AG10803 (cell line): Measurements from ENCODE around the gene UHRF1.
"Not testable (repeated sequence)": the region's sequence is repeated elsewhere in the genome, so short reads cannot be mapped to it uniquely, and the experiment has no call there.

Experiments
- DNase-seq: peaks from one replicate; pipeline ENCODE4 v3.0.0; 2010; ENCODE audit warnings: low read depth
- H3K4me3 ChIP-seq: 2 replicates; pipeline ENCODE4 v1.5.1; 2011; ENCODE audit warnings: mild to moderate bottlenecking, low read length, control low read depth
- TF ChIP-seq, protein P1 (sequence below): conservative IDR thresholded peaks from 2 replicates; pipeline ENCODE4 v1.5.1; 2011; ENCODE audit warnings: mild to moderate bottlenecking, low read length, control low read depth, inconsistent platforms

The UHRF1 gene

DNA sequence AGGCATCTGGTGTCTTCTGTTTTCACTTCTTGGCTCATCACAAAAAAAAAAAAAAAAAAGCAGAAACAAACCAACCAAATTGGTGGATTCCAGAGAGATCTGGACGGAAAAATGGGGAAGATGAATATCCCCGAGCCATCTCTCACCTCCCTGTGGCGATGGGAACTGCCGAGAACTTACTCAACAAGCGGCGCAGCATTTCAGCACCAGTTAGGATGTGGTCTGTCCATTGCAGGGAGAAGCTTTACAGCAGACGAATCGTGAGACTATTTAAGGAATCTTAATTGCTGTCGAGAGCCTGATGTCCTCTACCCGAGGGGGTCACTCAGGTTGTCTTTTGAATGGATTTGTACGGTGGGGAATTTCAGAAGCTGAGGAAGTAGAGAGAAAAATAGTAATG, 42.4 kb downstream of the UHRF1 start:
- TF ChIP-seq, protein P1, sequence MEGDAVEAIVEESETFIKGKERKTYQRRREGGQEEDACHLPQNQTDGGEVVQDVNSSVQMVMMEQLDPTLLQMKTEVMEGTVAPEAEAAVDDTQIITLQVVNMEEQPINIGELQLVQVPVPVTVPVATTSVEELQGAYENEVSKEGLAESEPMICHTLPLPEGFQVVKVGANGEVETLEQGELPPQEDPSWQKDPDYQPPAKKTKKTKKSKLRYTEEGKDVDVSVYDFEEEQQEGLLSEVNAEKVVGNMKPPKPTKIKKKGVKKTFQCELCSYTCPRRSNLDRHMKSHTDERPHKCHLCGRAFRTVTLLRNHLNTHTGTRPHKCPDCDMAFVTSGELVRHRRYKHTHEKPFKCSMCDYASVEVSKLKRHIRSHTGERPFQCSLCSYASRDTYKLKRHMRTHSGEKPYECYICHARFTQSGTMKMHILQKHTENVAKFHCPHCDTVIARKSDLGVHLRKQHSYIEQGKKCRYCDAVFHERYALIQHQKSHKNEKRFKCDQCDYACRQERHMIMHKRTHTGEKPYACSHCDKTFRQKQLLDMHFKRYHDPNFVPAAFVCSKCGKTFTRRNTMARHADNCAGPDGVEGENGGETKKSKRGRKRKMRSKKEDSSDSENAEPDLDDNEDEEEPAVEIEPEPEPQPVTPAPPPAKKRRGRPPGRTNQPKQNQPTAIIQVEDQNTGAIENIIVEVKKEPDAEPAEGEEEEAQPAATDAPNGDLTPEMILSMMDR = no peak
- no peak overlapping the region for H3K4me3 ChIP-seq
- no peak for DNase-seq

DNA sequence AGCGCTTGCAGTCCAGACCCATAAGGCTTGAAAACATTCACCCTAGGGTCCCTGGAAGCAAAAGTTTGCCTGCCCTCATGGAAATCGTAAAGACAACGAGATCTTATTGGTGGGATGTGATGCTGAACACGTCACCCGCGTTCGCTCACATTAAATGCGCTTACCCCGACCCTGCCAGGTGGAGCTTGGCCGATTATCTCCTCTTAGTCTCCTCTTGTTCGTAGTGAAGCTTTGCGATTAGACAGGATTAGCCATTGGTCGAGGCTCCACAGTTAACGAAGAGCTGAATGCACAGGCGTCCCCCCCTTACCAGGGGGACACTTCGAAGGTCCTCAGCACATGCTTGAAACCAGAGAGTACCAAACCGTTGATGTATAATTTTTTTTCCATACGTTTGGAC, 43.6 kb downstream of the UHRF1 start:
- H3K4me3 ChIP-seq = no peak overlapping the region
- TF ChIP-seq, protein P1 = no peak
- no peak for DNase-seq

DNA sequence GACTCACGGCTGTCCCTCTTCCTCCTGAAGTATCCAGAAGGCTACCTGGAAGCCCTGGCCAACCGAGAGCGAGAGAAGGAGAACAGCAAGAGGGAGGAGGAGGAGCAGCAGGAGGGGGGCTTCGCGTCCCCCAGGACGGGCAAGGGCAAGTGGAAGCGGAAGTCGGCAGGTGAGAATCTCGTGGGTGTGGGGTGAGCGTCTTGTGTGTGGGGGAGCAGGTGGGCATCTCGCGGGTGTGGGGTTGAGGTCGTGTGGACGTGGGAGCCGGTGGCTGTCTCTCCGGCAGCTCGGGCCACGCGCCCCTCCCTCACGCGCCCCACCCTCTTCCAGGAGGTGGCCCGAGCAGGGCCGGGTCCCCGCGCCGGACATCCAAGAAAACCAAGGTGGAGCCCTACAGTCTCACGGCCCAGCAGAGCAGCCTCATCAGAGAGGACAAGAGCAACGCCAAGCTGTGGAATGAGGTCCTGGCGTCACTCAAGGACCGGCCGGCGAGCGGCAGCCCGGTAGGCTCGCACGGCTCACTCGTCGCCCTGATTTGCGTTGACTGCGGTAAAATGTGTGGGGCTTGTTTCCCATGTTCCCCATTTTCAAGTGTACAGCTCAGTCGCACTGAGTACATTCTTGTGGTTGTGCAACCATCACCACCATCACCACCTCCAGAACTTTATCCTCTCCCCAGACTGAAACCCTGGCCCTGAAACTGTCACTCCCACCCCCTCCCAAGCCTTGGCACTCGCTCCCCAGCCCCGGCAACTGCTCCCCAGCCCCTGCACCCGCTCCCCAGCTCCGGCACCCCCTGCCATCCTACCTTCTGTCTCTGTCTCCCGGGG, 45.2 kb downstream of the UHRF1 start:
- DNase-seq, H3K4me3 ChIP-seq: not testable (repeated sequence)

DNA sequence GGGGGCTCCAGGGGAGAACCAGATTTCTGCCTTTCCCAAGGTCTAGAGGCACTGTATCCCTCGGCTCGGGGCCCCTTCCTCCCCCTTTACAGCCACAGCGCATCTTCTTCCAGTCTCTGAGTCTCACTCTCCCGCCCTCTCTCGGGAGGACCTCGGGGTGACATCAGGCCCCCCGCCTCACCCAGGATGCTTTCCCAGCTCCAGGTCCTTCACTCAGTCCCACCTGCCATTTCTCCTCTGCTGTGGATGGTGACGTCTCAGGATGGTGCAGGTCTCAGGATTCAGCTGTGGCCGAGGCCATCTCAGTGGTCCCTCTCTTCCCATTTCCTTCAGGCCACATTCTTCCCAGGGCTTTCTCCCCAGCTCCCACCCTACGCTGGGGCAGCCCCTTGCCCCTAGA, 46.0 kb downstream of the UHRF1 start:
- no peak for DNase-seq
- no peak overlapping the region for H3K4me3 ChIP-seq
- TF ChIP-seq, protein P1 = no peak

DNA sequence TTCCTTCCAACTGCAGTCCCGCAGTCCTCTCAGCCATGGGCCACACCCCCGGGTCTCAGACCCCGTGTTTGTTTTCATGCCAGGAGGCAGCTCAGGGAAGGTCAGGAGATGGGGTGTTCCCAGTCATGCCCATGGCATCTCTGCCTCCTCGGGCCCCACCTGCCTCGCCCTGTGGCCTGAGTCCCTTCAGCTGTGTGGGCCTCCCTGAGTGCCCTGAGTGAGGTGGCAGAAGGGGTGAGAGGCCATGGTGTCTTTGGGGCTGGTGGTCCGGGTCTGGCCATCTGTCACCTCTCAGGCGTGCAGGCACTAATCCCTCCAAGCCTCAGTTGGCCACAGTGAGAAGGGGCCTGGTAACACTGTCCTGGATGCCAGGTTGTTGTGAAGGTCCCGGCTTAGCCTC, 48.7 kb downstream of the UHRF1 start:
- DNase-seq = no peak
- H3K4me3 ChIP-seq = no peak overlapping the region
- TF ChIP-seq, protein P1 = no peak

DNA sequence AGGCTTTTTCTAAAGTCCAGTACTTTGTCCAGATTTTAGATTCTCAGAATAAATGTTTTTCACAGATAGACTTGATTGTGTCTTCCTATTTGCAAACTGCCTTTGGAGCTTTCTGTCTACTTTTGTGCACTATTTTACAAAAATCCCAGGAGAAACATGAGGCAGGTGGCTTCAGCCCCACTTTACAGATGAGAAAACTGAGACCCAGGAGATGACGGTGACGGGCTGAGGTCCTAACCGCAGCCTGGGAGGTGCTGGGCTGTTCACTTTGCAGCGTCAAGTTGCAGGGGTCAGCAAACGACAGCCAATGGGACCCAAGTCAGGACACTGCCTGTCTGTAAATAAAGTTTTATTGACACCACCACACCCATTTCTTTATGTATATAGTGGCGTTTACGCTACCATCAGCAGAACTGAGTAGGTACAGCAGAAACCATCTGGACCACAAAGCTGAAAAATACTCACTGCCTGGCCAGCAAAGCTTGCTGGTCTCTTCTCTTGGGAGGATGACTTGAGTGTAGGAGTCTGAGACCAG, 52.9 kb downstream of the UHRF1 start:
- TF ChIP-seq, protein P1 = no peak
- no peak overlapping the region for H3K4me3 ChIP-seq
- no peak for DNase-seq

DNA sequence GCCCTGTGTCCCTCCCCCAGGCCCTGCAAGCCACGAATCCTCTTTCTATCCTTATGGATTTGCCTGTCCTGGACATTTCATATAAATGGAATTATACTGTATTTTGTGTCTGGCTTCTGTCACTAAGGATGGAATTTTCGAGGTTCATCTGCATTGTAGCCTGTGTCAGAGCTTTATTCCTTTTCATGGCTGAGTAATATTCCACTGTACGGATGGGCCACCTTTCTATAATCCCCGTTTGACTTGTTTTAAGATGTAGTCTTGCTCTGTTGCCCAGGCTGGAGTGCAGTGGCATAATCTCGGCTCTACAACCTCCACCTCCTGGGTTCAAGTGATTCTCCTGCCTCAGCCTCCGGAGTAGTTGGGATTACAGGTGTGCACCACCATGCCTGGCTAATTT, 55.8 kb downstream of the UHRF1 start:
- TF ChIP-seq, protein P1 = no peak
- no peak for DNase-seq
- H3K4me3 ChIP-seq = no peak overlapping the region
